Kidney epithelial cell (primary cell): ENCODE data around the gene ZFAND6. TPM values are rescaled to one million over a fixed set of nuclear protein-coding genes. Genes with fewer than 3 reads are reported as not detected.

ENCODE experiments used
- DNase-seq: peaks from one replicate; pipeline ENCODE4 v3.0.0-alpha.2; 2010; ENCODE audit warnings: low read depth
- H3K27me3 ChIP-seq: 2 replicates; pipeline ENCODE4 v1.6.0; 2011; ENCODE audit warnings: low read length; ENCODE audit not compliant: control insufficient read depth, insufficient read depth
- H3K36me3 ChIP-seq: 2 replicates; pipeline ENCODE4 v1.5.1; 2011; ENCODE audit warnings: low read length; ENCODE audit not compliant: control insufficient read depth, insufficient read depth
- H3K4me3 ChIP-seq: 2 replicates; pipeline ENCODE4 v1.5.1; 2011; ENCODE audit warnings: low read depth, mild to moderate bottlenecking, control low read depth, low read length
- total RNA-seq: library from RNA; depleted of rRNA; stranded (reverse); fragments of >200 nt; gene quantifications from 2 replicates; pipeline ENCODE4 v1.2.3, GENCODE V29; 2015
- TF ChIP-seq, protein P1 (sequence below): IDR thresholded peaks from 2 replicates; pipeline ENCODE4 v1.5.1; 2011; ENCODE audit warnings: mild to moderate bottlenecking, moderate library complexity, low read length, control low read depth, inconsistent platforms; ENCODE audit not compliant: insufficient read depth, poor library complexity, severe bottlenecking

The ZFAND6 gene
- total RNA-seq, 1 donor from 2014 or later: 114 TPM

DNA sequence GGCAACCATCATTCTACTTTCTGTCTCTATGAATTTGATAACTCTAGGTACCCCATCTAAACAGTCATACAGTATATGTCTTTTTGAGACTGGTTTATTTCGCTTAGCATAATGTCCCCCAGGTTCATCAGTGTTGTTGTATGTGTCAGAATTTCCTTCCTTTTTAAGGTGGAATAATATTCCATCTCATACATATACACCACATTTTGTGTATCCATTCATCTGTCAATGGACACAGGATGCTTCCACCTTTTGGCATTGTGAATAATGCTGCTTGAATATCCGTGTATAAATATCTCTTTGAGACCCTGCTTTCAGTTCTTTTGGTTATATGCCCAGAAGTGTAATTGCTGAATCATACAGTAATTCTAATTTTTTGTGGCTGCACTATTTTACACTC is 10.4 kb upstream of the ZFAND6 start:
- DNase-seq: no peak
- TF ChIP-seq, protein P1, sequence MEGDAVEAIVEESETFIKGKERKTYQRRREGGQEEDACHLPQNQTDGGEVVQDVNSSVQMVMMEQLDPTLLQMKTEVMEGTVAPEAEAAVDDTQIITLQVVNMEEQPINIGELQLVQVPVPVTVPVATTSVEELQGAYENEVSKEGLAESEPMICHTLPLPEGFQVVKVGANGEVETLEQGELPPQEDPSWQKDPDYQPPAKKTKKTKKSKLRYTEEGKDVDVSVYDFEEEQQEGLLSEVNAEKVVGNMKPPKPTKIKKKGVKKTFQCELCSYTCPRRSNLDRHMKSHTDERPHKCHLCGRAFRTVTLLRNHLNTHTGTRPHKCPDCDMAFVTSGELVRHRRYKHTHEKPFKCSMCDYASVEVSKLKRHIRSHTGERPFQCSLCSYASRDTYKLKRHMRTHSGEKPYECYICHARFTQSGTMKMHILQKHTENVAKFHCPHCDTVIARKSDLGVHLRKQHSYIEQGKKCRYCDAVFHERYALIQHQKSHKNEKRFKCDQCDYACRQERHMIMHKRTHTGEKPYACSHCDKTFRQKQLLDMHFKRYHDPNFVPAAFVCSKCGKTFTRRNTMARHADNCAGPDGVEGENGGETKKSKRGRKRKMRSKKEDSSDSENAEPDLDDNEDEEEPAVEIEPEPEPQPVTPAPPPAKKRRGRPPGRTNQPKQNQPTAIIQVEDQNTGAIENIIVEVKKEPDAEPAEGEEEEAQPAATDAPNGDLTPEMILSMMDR: no peak
- no peaks in the 10 kb centered on the region for H3K36me3 ChIP-seq
- H3K4me3 ChIP-seq: no peak overlapping the region
- no peaks in the 10 kb centered on the region for H3K27me3 ChIP-seq

DNA sequence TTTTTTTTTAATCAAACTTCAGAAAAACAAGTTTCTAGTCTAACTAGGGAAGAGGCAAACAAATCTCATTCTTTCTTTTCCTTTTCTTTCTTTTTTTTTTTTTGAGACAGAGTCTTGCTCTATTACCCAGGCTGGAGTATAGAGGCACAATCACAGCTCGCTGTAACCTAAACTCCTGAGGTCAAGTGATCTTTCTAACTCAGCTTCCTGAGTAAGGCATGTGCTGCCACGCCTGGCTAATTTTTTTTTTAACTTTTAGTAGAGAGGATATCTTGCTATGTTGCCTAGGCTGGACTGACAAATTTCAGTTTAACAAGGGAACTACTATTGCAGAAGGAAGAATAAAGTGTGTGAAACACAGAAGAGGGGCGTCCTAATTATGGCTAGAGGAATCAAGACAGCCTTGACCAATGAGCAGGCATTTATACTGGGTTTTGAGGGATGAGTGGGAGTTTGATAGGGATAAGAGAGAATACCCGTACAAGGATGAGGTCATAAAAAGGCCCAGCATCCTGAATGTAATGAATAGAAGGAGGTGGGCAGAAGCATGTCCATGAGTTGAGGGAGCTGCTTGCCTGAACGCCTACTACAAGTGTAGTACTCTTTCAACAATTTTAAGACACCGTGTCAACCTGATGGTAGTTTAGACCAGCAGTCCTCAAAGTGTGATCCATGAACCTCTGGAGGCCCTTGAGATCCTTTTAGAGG is 6.7 kb upstream of the ZFAND6 start:
- Histone ChIP-seq H3K36me3 (no peaks in the 10 kb centered on the region), H3K27me3 (no peaks in the 10 kb centered on the region), H3K4me3 (no peak overlapping the region)
- DNase-seq: no peak
- TF ChIP-seq, protein P1: no peak

DNA sequence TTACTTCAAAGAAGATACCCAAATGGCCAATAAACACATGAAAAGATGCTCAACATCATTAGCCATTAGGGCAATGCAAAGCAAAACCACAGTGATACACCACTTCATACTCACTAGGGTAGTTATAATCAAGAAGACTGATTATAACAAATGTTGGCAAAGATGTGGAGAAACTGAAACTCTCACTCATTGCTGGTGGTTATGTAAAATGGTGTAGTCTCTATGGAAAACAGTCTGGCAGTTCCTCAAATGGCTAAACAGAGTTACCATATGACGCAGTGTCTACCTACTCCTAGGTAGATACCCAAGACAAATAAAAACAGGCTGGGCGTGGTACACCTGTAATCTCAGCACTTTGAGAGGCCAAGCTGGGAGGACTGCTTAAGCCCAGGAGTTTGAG is 3.5 kb upstream of the ZFAND6 start:
- H3K36me3 ChIP-seq: no peaks in the 10 kb centered on the region
- TF ChIP-seq, protein P1: no peak
- no peak for DNase-seq
- peaks cover 2% of the 10 kb centered on the region for H3K27me3 ChIP-seq
- no peak overlapping the region for H3K4me3 ChIP-seq

DNA sequence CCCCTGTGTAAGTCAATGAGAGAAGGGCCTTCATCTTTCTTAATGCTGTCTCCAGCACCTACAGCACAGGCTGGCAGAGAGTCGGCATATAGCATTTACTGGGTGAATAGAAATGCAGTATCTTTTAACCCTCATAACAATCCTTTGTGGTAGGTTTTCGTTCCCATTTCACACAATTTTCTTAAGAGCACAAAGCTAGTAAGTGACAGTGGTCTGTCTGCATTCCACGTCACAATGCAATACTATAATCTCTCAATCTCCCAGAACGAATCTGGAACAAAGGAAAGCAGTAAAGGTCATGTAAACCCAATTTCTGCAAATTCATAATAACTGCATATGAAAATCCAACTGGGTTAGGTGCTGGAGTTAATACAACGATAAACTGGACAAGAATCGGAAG is 1.4 kb upstream of the ZFAND6 start:
- H3K4me3 ChIP-seq: no peak overlapping the region
- H3K27me3 ChIP-seq: peaks cover 2% of the 10 kb centered on the region
- H3K36me3 ChIP-seq: no peaks in the 10 kb centered on the region
- no peak for DNase-seq
- TF ChIP-seq, protein P1: no peak

DNA sequence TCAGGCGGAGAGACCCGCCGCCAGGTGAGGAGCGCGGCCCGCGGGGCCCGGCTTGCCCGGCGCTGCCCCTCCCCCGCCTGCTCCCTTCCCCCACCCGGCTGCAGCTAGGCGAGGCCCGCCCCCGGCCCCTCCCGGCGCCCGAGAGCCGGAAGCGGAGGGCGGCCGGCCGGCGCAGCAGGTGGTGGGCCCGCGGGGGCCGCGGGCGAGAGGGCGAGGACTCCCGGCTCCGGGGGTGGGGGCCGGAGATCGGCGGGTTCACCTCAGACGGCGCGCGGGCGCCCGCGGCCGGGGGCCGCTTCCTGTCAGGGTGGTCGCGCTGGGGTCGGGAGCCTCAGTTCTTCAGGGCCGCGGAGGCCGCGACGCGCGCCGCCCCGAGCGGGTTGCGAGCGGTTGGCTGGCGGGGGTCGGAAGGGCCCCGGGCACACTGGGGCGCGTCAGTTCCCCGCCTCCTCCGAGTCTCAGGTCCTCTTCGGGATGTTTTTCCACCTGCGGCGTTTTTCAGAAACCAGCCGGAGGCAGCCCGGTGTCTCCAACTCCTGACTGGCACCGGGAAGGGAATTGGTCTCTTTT is 395 bp downstream of the ZFAND6 start:
- H3K36me3 ChIP-seq: no peaks in the 10 kb centered on the region

More for the DNA sequence above, 395 bp downstream of the ZFAND6 start:
- DNase-seq: no peak
- TF ChIP-seq, protein P1: no peak
- peak overlapping the region; percentile 81 for H3K4me3 ChIP-seq
- H3K27me3 ChIP-seq: peaks cover 2% of the 10 kb centered on the region
